Fibroblast of lung (primary cell): ENCODE results near the gene CHAT.

Source experiments
- EZH2 ChIP-seq: IDR thresholded peaks from 2 replicates; pipeline ENCODE4 v1.5.1; 2012; ENCODE audit warnings: low read length, control low read depth, mild to moderate bottlenecking; ENCODE audit errors: missing control alignments
- TF ChIP-seq, protein P1 (sequence below), 2 donors: IDR thresholded peaks in 1 of 2; conservative IDR thresholded peaks in 1 of 2; 1 replicate in 1 of 2; 2 replicates in 1 of 2; pipeline ENCODE4 v1.5.1; 2011 to 2012; ENCODE audit warnings: low read length in 2 of 2, control low read depth in 1 of 2, inconsistent platforms in 1 of 2, low read depth in 1 of 2, mild to moderate bottlenecking in 1 of 2

DNA sequence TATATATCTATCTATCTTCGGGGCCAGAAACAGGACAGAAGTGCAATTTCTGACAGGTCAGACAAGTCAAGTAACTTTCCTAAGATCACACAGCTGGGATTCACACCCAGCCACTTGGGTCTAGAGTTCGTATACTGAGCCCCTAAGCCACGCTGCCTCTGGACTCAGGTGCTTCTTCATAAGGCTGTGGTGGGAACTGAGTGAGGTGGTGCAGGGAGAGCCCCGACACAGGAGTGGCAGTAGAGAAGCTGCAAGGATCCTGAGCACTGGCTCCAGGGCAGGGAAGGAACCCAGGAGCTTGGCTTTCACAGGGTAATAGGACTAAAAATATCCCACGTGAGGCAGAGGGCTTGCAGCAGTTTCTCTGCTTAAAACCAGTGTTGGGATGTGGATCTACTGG is 99.4 kb downstream of the CHAT start:
- TF ChIP-seq, protein P1, sequence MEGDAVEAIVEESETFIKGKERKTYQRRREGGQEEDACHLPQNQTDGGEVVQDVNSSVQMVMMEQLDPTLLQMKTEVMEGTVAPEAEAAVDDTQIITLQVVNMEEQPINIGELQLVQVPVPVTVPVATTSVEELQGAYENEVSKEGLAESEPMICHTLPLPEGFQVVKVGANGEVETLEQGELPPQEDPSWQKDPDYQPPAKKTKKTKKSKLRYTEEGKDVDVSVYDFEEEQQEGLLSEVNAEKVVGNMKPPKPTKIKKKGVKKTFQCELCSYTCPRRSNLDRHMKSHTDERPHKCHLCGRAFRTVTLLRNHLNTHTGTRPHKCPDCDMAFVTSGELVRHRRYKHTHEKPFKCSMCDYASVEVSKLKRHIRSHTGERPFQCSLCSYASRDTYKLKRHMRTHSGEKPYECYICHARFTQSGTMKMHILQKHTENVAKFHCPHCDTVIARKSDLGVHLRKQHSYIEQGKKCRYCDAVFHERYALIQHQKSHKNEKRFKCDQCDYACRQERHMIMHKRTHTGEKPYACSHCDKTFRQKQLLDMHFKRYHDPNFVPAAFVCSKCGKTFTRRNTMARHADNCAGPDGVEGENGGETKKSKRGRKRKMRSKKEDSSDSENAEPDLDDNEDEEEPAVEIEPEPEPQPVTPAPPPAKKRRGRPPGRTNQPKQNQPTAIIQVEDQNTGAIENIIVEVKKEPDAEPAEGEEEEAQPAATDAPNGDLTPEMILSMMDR (conservative IDR thresholded peaks at IDR 0.05 in 1 of 2, IDR thresholded peaks at IDR 0.05 in 1 of 2; ENCODE audit: low read depth in 1 of 2, low read length in 2 of 2), result no peak
- no peak for TF ChIP-seq EZH2
